ENCODE results near the gene MAML3. TPM values are rescaled to one million over a fixed set of nuclear protein-coding genes. Genes with fewer than 3 reads are reported as not detected.

Gene MAML3
- total RNA-seq, 2 donors from 2014 or later: 2.6 to 5.8 TPM

DNA sequence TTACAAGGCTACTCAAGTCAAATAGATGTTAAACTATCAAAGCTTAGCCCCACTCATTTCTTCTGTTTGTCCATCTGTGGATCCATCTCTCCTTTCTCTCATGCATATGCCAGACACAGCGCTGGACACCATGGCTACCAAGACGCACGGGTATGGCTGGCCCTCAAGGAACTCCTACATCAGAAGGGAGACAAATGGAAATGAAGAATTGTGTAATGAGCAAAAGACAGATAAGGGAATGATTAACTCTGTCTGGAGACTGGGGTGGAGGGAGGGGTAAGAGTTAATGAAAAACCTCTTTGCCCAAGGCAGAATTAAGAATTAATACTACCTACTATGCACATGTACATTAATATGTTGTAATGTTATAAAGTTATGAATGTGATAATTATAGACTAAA, 400.3 kb downstream of the MAML3 start:
- no peaks in the 10 kb centered on the region for H3K36me3 ChIP-seq
- H3K27ac ChIP-seq: no peak overlapping the region
- TF ChIP-seq, protein P1, sequence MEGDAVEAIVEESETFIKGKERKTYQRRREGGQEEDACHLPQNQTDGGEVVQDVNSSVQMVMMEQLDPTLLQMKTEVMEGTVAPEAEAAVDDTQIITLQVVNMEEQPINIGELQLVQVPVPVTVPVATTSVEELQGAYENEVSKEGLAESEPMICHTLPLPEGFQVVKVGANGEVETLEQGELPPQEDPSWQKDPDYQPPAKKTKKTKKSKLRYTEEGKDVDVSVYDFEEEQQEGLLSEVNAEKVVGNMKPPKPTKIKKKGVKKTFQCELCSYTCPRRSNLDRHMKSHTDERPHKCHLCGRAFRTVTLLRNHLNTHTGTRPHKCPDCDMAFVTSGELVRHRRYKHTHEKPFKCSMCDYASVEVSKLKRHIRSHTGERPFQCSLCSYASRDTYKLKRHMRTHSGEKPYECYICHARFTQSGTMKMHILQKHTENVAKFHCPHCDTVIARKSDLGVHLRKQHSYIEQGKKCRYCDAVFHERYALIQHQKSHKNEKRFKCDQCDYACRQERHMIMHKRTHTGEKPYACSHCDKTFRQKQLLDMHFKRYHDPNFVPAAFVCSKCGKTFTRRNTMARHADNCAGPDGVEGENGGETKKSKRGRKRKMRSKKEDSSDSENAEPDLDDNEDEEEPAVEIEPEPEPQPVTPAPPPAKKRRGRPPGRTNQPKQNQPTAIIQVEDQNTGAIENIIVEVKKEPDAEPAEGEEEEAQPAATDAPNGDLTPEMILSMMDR (IDR thresholded peaks at IDR 0.05): no peak
- no peaks in the 10 kb centered on the region for H3K27me3 ChIP-seq
- H3K4me1 ChIP-seq: peaks cover 0 to 7% of the 10 kb centered on the region in 2 donors
- no peak overlapping the region for H3K4me3 ChIP-seq
- no peaks in the 10 kb centered on the region for H3K9me3 ChIP-seq
- no peak for DNase-seq (ENCODE audit: low spot score)

DNA sequence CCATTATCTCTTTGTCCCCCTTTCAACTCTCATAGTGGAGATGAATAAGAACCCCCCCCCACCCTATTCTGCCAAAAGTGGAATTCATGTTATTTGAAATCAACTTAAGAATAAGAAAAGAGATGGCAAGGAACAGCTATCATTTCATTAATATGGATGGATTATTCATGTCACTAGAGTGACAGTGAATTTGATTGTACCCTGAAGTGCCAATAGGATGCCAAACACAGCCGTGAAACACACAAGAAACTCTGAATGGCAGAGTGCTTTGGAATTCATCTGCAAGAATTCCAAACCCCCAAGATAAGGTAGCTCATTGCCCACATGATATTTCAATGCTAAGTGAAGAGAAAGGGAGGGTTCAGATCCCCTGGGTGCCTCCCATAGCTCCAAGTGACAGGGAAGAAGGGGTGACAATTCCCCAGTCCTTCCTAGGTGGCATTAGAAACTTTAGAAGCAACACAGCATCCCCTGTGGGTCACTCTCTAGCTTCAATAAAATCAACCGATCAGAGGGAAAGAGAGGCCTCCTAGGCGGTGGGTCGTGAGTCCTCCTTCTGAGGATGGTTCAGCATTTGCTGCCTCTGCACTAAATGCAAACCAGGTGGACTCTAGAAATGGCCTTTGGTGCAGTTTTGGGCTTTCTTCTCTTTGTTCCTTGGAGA, 404.0 kb downstream of the MAML3 start:
- TF ChIP-seq, protein P1 (IDR thresholded peaks at IDR 0.05): no peak
- Histone ChIP-seq H3K9me3 (no peaks in the 10 kb centered on the region), H3K4me1 (no peaks in the 10 kb centered on the region), H3K4me3 (no peak overlapping the region), H3K36me3 (no peaks in the 10 kb centered on the region), H3K27me3 (no peaks in the 10 kb centered on the region), H3K27ac (no peak overlapping the region)
- no peak for DNase-seq (ENCODE audit: low spot score)

DNA sequence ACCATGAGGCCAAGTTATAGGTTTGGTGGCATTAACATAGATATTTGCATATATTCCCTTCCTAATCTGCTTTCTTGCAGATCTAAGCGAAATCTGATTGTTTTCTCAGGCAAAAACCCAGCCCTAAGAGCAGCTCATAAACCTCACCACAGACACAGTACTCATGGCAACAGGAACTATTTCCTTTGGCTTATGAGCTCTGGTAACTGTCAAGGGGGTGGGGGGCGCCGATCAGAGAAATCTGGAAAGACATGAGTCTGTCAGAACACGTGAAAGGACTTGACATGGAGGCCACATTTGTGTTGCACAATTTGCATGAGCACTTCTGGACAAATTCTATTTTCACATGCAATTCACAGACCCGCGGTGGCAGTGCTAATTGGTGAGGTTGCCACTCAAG, 404.6 kb downstream of the MAML3 start:
- Histone ChIP-seq H3K4me1 (no peaks in the 10 kb centered on the region), H3K36me3 (no peaks in the 10 kb centered on the region), H3K27ac (no peak overlapping the region), H3K27me3 (no peaks in the 10 kb centered on the region), H3K4me3 (no peak overlapping the region), H3K9me3 (no peaks in the 10 kb centered on the region)
- no peak for DNase-seq (ENCODE audit: low spot score)
- TF ChIP-seq, protein P1 (IDR thresholded peaks at IDR 0.05): no peak

DNA sequence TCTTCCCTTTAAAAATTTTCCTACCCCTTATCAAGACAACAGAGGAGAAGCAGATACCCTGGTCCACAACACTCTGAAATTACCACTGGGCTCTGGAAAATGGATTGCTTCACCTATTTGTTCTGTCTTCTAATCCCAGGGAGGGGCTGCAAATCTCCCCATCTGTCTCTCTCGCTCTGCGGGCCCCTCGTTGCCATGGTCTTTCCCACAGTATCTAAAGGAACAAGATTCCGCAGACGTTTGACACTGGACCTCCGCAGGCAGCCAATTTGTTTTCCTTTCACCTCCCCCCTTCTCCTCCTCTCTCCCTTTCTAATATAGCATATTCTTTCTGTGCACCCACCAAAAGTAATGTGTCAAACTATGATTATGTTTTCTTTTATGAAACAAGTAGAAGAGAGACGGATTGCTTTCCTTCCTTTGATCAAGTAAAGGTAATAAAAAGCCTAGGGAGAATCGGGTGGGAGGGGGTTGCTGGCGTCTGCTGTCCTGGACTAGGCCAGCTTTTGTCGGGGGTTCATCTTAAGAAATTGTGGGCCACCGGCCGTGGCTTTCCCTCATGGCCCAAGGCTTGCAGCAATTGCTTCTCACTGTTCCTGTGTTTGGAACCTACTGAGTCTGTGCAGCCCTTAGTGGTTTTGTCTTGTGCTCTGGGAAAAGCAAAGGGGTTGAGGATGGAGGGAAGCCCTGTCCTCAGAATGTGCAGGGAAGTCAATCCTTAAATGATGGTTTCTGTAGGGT, 407.4 kb downstream of the MAML3 start:
- Histone ChIP-seq H3K4me3 (no peak overlapping the region), H3K27me3 (no peaks in the 10 kb centered on the region), H3K9me3 (no peaks in the 10 kb centered on the region), H3K4me1 (no peaks in the 10 kb centered on the region), H3K27ac (no peak overlapping the region), H3K36me3 (no peaks in the 10 kb centered on the region)
- DNase-seq (ENCODE audit: low spot score): peak; percentile 32
- TF ChIP-seq, protein P1 (IDR thresholded peaks at IDR 0.05): no peak

DNA sequence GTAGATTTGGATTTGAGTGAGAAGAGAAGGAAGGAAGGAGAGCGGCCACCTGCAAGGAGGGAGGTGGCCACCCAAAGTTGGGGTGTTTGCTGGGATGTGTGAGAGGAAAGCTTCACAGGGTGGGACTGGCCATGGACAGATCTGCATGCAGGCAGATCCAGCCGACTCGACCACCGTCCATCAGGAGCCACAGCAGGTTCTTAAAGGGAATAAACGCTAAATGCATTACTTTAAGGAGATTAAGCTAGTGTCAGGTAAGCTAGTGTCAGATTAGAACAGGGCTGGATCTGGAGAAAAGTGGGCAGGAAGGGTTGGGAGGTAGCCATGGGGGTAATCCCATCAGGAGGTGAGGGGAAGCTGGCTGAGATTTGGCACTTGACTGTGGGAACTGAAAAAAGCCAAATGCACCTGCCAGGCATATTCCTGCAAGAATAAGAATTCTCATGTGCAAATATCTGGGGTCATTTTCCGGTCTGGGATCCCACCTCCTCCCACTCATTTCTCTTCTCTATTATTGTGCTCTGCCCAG, 408.8 kb downstream of the MAML3 start:
- Histone ChIP-seq H3K4me3 (no peak overlapping the region), H3K27ac (no peak overlapping the region), H3K27me3 (no peaks in the 10 kb centered on the region), H3K4me1 (peaks cover 0 to 13% of the 10 kb centered on the region in 2 donors), H3K9me3 (no peaks in the 10 kb centered on the region), H3K36me3 (no peaks in the 10 kb centered on the region)
- DNase-seq (ENCODE audit: low spot score): peak; percentile 23
- TF ChIP-seq, protein P1 (IDR thresholded peaks at IDR 0.05): no peak
